ENCODE data around the gene PRKAG2. TPM values are rescaled to one million over a fixed set of nuclear protein-coding genes. Genes with fewer than 3 reads are reported as not detected.

The PRKAG2 gene
- total and polyA plus RNA-seq, 2 experiments from 2014 or later, result 9.1 to 14.9 TPM

DNA sequence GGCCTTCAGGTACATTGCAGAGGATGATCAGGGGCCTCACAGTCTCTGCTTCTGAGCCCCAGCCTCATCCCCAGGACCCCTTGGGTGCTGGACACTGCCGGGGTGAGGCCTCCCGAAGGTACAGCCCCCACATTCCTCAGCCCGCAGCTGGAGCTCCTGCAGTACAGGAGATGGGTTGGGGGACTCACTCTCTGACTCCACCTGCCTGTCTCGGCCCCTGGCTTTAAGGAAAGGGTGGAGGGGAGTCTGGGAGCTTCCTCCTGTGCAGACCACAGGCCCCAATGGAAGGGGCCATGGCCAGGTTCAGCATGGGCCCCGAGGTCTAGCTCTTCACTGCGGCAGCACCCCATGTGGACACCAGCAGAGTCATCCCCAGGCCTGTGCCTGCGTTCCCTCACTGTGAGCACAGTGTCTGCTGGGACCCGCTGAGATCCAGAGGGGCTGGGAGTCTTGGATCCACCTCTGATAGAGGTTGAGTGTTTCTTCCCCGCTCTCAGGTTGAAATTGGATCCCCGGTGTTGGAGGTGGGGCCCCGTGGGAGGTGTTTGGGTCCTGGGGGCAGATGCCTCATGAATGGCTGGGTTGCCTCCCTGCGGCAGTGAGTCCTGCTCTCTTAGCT lies 99.9 kb downstream of the PRKAG2 start:
- DNase-seq (ENCODE audit: low spot score) (no peak), ATAC-seq (peak; percentile 62)
- no peak overlapping the region for H3K4me3 ChIP-seq
- Mint-ChIP-seq H3K9me3 (peaks cover 13% of the 10 kb centered on the region), H3K4me1 (no peaks in the 10 kb centered on the region; the same call in 2 of the 3 replicates), H3K27ac (no peak overlapping the region), H3K4me3 (no peak overlapping the region), H3K36me3 (ENCODE audit: low read depth) (peaks cover 10% of the 10 kb centered on the region; the same call in 2 of the 3 replicates), H3K27me3 (ENCODE audit: insufficient read depth, low read depth, poor library complexity) (peaks cover 4% of the 10 kb centered on the region)
- H3K9me2 ChIP-seq (ENCODE audit: insufficient read depth), result no peaks in the 10 kb centered on the region
- H2AFZ ChIP-seq, result no peak overlapping the region
- H3K4me2 ChIP-seq, result no peak overlapping the region
- H3K79me2 ChIP-seq (replicated peaks; ENCODE audit: insufficient read depth), result no peaks in the 10 kb centered on the region
- H3K27me3 ChIP-seq (ENCODE audit: insufficient read depth), result no peaks in the 10 kb centered on the region
- no peaks in the 10 kb centered on the region for H4K20me1 ChIP-seq (replicated peaks; ENCODE audit: insufficient read depth)
- TF ChIP-seq STAT1 (IDR thresholded peaks at IDR 0.05; ENCODE audit: unreplicated experiment) (no peak), NANOG (IDR thresholded peaks at IDR 0.05; ENCODE audit: borderline replicate concordance) (no peak), CREB1 (CRISPR knock-in tag; IDR thresholded peaks at IDR 0.05; ENCODE audit: low read depth) (no peak), EZH2phosphoT487 (IDR thresholded peaks at IDR 0.05; ENCODE audit: unreplicated experiment) (no peak), EZH2 (IDR thresholded peaks at IDR 0.05; ENCODE audit: low read depth, unreplicated experiment) (no peak), POLR2AphosphoS5 (IDR thresholded peaks at IDR 0.05; ENCODE audit: low read depth) (no peak), JUNB (IDR thresholded peaks at IDR 0.05; ENCODE audit: unreplicated experiment) (no peak), ZNF114 (CRISPR knock-in tag; IDR thresholded peaks at IDR 0.05) (no peak), ZNF331 (CRISPR knock-in tag; IDR thresholded peaks at IDR 0.05; ENCODE audit: low read depth) (no peak)
- TF ChIP-seq, protein P1, sequence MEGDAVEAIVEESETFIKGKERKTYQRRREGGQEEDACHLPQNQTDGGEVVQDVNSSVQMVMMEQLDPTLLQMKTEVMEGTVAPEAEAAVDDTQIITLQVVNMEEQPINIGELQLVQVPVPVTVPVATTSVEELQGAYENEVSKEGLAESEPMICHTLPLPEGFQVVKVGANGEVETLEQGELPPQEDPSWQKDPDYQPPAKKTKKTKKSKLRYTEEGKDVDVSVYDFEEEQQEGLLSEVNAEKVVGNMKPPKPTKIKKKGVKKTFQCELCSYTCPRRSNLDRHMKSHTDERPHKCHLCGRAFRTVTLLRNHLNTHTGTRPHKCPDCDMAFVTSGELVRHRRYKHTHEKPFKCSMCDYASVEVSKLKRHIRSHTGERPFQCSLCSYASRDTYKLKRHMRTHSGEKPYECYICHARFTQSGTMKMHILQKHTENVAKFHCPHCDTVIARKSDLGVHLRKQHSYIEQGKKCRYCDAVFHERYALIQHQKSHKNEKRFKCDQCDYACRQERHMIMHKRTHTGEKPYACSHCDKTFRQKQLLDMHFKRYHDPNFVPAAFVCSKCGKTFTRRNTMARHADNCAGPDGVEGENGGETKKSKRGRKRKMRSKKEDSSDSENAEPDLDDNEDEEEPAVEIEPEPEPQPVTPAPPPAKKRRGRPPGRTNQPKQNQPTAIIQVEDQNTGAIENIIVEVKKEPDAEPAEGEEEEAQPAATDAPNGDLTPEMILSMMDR (conservative IDR thresholded peaks at IDR 0.05; ENCODE audit: low read depth in 2 of 2), result no peak
- TF ChIP-seq, protein P2, sequence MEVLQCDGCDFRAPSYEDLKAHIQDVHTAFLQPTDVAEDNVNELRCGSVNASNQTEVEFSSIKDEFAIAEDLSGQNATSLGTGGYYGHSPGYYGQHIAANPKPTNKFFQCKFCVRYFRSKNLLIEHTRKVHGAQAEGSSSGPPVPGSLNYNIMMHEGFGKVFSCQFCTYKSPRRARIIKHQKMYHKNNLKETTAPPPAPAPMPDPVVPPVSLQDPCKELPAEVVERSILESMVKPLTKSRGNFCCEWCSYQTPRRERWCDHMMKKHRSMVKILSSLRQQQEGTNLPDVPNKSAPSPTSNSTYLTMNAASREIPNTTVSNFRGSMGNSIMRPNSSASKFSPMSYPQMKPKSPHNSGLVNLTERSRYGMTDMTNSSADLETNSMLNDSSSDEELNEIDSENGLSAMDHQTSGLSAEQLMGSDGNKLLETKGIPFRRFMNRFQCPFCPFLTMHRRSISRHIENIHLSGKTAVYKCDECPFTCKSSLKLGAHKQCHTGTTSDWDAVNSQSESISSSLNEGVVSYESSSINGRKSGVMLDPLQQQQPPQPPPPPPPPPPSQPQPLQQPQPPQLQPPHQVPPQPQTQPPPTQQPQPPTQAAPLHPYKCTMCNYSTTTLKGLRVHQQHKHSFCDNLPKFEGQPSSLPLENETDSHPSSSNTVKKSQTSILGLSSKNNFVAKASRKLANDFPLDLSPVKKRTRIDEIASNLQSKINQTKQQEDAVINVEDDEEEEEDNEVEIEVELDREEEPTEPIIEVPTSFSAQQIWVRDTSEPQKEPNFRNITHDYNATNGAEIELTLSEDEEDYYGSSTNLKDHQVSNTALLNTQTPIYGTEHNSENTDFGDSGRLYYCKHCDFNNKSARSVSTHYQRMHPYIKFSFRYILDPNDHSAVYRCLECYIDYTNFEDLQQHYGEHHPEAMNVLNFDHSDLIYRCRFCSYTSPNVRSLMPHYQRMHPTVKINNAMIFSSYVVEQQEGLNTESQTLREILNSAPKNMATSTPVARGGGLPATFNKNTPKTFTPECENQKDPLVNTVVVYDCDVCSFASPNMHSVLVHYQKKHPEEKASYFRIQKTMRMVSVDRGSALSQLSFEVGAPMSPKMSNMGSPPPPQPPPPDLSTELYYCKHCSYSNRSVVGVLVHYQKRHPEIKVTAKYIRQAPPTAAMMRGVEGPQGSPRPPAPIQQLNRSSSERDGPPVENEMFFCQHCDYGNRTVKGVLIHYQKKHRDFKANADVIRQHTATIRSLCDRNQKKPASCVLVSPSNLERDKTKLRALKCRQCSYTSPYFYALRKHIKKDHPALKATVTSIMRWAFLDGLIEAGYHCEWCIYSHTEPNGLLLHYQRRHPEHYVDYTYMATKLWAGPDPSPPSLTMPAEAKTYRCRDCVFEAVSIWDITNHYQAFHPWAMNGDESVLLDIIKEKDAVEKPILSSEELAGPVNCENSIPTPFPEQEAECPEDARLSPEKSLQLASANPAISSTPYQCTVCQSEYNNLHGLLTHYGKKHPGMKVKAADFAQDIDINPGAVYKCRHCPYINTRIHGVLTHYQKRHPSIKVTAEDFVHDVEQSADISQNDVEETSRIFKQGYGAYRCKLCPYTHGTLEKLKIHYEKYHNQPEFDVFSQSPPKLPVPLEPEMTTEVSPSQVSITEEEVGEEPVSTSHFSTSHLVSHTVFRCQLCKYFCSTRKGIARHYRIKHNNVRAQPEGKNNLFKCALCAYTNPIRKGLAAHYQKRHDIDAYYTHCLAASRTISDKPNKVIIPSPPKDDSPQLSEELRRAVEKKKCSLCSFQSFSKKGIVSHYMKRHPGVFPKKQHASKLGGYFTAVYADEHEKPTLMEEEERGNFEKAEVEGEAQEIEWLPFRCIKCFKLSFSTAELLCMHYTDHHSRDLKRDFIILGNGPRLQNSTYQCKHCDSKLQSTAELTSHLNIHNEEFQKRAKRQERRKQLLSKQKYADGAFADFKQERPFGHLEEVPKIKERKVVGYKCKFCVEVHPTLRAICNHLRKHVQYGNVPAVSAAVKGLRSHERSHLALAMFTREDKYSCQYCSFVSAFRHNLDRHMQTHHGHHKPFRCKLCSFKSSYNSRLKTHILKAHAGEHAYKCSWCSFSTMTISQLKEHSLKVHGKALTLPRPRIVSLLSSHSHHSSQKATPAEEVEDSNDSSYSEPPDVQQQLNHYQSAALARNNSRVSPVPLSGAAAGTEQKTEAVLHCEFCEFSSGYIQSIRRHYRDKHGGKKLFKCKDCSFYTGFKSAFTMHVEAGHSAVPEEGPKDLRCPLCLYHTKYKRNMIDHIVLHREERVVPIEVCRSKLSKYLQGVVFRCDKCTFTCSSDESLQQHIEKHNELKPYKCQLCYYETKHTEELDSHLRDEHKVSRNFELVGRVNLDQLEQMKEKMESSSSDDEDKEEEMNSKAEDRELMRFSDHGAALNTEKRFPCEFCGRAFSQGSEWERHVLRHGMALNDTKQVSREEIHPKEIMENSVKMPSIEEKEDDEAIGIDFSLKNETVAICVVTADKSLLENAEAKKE (CRISPR knock-in tag; IDR thresholded peaks at IDR 0.05), result no peak
- TF ChIP-seq, protein P3, sequence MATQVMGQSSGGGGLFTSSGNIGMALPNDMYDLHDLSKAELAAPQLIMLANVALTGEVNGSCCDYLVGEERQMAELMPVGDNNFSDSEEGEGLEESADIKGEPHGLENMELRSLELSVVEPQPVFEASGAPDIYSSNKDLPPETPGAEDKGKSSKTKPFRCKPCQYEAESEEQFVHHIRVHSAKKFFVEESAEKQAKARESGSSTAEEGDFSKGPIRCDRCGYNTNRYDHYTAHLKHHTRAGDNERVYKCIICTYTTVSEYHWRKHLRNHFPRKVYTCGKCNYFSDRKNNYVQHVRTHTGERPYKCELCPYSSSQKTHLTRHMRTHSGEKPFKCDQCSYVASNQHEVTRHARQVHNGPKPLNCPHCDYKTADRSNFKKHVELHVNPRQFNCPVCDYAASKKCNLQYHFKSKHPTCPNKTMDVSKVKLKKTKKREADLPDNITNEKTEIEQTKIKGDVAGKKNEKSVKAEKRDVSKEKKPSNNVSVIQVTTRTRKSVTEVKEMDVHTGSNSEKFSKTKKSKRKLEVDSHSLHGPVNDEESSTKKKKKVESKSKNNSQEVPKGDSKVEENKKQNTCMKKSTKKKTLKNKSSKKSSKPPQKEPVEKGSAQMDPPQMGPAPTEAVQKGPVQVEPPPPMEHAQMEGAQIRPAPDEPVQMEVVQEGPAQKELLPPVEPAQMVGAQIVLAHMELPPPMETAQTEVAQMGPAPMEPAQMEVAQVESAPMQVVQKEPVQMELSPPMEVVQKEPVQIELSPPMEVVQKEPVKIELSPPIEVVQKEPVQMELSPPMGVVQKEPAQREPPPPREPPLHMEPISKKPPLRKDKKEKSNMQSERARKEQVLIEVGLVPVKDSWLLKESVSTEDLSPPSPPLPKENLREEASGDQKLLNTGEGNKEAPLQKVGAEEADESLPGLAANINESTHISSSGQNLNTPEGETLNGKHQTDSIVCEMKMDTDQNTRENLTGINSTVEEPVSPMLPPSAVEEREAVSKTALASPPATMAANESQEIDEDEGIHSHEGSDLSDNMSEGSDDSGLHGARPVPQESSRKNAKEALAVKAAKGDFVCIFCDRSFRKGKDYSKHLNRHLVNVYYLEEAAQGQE (IDR thresholded peaks at IDR 0.05; ENCODE audit: unreplicated experiment), result no peak
- TF ChIP-seq, protein P4, sequence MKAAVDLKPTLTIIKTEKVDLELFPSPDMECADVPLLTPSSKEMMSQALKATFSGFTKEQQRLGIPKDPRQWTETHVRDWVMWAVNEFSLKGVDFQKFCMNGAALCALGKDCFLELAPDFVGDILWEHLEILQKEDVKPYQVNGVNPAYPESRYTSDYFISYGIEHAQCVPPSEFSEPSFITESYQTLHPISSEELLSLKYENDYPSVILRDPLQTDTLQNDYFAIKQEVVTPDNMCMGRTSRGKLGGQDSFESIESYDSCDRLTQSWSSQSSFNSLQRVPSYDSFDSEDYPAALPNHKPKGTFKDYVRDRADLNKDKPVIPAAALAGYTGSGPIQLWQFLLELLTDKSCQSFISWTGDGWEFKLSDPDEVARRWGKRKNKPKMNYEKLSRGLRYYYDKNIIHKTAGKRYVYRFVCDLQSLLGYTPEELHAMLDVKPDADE (IDR thresholded peaks at IDR 0.05), result no peak
- no peaks in the 10 kb centered on the region for H3F3A ChIP-seq (replicated peaks; ENCODE audit: low read depth)
- H3K36me3 ChIP-seq (ENCODE audit: insufficient read depth), result no peaks in the 10 kb centered on the region
- H3K4me1 ChIP-seq (ENCODE audit: insufficient read depth), result no peaks in the 10 kb centered on the region
- no peak overlapping the region for H3K27ac ChIP-seq (ENCODE audit: low read depth)
